G401.6 (cell line): ENCODE measurements around the gene APBA1.
"Not testable (repeated sequence)": the region's sequence is repeated elsewhere in the genome, so short reads cannot be mapped to it uniquely, and the experiment has no call there.

Experiments
- FAIRE-seq: peaks from 2 replicates; lab custom pipeline; 2012; peaks lifted over from hg19 to GRCh38; lab: Jason Lieb, UNC

Gene APBA1

GRCh38 chr9:69440254-69440955 lies 231.8 kb downstream of the APBA1 start:
- not testable (repeated sequence) for FAIRE-seq

- not testable (repeated sequence) for FAIRE-seq
These were observed 232.5 kb downstream of the APBA1 start for GRCh38 chr9:69439654-69440053.

- no peak for FAIRE-seq
These were observed 238.2 kb downstream of the APBA1 start for GRCh38 chr9:69433968-69434367.

- FAIRE-seq, result no peak
These were observed 238.8 kb downstream of the APBA1 start for GRCh38 chr9:69433392-69433791.

GRCh38 chr9:69432623-69433022 lies 239.5 kb downstream of the APBA1 start:
- FAIRE-seq, result no peak

GRCh38 chr9:69431777-69432176 lies 240.4 kb downstream of the APBA1 start:
- FAIRE-seq, result no peak

- FAIRE-seq, result no peak
These were observed 241.0 kb downstream of the APBA1 start for GRCh38 chr9:69431203-69431602.

GRCh38 chr9:69430206-69430605 lies 242.0 kb downstream of the APBA1 start:
- no peak for FAIRE-seq

- FAIRE-seq, result no peak
These were observed 242.9 kb downstream of the APBA1 start for GRCh38 chr9:69429281-69429680.

- FAIRE-seq, result no peak
These were observed 244.0 kb downstream of the APBA1 start for GRCh38 chr9:69428017-69428785.

GRCh38 chr9:69427286-69427685 lies 244.9 kb downstream of the APBA1 start:
- no peak for FAIRE-seq

GRCh38 chr9:69425136-69425801 lies 246.9 kb downstream of the APBA1 start:
- FAIRE-seq, result no peak

GRCh38 chr9:69421908-69422801 lies 250.0 kb downstream of the APBA1 start:
- FAIRE-seq, result peak; percentile 6

GRCh38 chr9:69420611-69421270 lies 251.4 kb downstream of the APBA1 start:
- FAIRE-seq, result no peak

- no peak for FAIRE-seq
These were observed 259.4 kb downstream of the APBA1 start for GRCh38 chr9:69412741-69413150.

- FAIRE-seq, result no peak
These were observed 260.0 kb downstream of the APBA1 start for GRCh38 chr9:69411931-69412740.

GRCh38 chr9:69411246-69411645 lies 260.9 kb downstream of the APBA1 start:
- no peak for FAIRE-seq

GRCh38 chr9:69409936-69410335 lies 262.2 kb downstream of the APBA1 start:
- FAIRE-seq, result not testable (repeated sequence)

- no peak for FAIRE-seq
These were observed 271.7 kb downstream of the APBA1 start for GRCh38 chr9:69400470-69400869.

GRCh38 chr9:69397384-69398214 lies 274.6 kb downstream of the APBA1 start:
- no peak for FAIRE-seq
